Panc1 (cell line): ENCODE results near the gene YY1. TPM values are rescaled to one million over a fixed set of nuclear protein-coding genes. Genes with fewer than 3 reads are reported as not detected.

Experiments
- ATAC-seq: fragments of 200-7000 bp; cut with Tn5 transposase; 2 replicates; pipeline ENCODE4 v1.9.1; 2020; ENCODE audit warnings: mild to moderate bottlenecking, moderate library complexity
- BruUV-seq: library from RNA; stranded (reverse); fragments of 400-500 nt; replicated peaks from 2 replicates; lab custom pipeline; 2021; lab: Mats Ljungman, UMichigan
- CTCF ChIA-PET: fragments of 300-600 bp; sonication (Branson Sonifier 250); formaldehyde crosslinking; loops from one replicate; lab custom pipeline; 2022; ENCODE audit warnings: antibody characterized with exemption; lab: Charles Lee
- POLR2A ChIA-PET: fragments of 300-600 bp; sonication (Branson Sonifier 250); formaldehyde crosslinking; loops from one replicate; lab custom pipeline; 2022; ENCODE audit warnings: antibody characterized with exemption; lab: Charles Lee
- DNase-seq: peaks from one replicate; pipeline ENCODE4 v3.0.0-alpha.2; 2010; ENCODE audit warnings: low read depth, low spot score
- H3K27ac ChIP-seq: 2 replicates; pipeline ENCODE4 v1.5.1; 2011; ENCODE audit warnings: mild to moderate bottlenecking, low read length, inconsistent platforms
- H3K27me3 ChIP-seq: fragments of 200-500 bp; sonication (Bioruptor generic); 2 replicates; pipeline ENCODE4 v1.6.0; 2014; ENCODE audit warnings: low read length, inconsistent platforms; ENCODE audit not compliant: control insufficient read depth, insufficient read depth
- H3K36me3 ChIP-seq: fragments of 200-500 bp; sonication (Bioruptor generic); 2 replicates; pipeline ENCODE4 v1.5.1; 2014; ENCODE audit warnings: inconsistent platforms, mild to moderate bottlenecking, low read length, moderate library complexity; ENCODE audit not compliant: control insufficient read depth, insufficient read depth
- H3K4me1 ChIP-seq: 2 replicates; pipeline ENCODE4 v1.5.1; 2011; ENCODE audit warnings: inconsistent platforms, mild to moderate bottlenecking, low read length, moderate library complexity; ENCODE audit not compliant: control insufficient read depth, insufficient read depth
- H3K4me3 ChIP-seq, 2 experiments: 2 replicates each; pipeline ENCODE4 v1.5.1; 2011 to 2012; ENCODE audit warnings: low read depth in 2 of 2, low read length in 2 of 2, mild to moderate bottlenecking in 2 of 2, inconsistent platforms in 1 of 2, moderate library complexity in 1 of 2
- H3K9me3 ChIP-seq: fragments of 200-500 bp; sonication (Bioruptor generic); 2 replicates; pipeline ENCODE4 v1.5.1; 2014; ENCODE audit warnings: low read depth, mild to moderate bottlenecking, inconsistent platforms, low read length, moderate library complexity; ENCODE audit not compliant: control insufficient read depth, insufficient read depth
- CTCF ChIP-seq: fragments of 450-650 bp; IDR thresholded peaks from 2 replicates; pipeline ENCODE4 v1.5.1; 2017; ENCODE audit warnings: mild to moderate bottlenecking
- POLR2AphosphoS5 ChIP-seq: IDR thresholded peaks from 2 replicates; pipeline ENCODE4 v1.6.1; 2012; ENCODE audit warnings: mild to moderate bottlenecking, low read depth, low read length, moderate library complexity
- REST ChIP-seq, 2 experiments: IDR thresholded peaks; 2 replicates each; pipeline ENCODE4 v1.6.1; 2011 to 2012; ENCODE audit warnings: low read depth in 2 of 2, control low read depth in 1 of 2, low read length in 1 of 2, mild to moderate bottlenecking in 1 of 2, moderate library complexity in 1 of 2; ENCODE audit not compliant: insufficient read depth in 1 of 2
- SIN3A ChIP-seq: IDR thresholded peaks from 2 replicates; pipeline ENCODE4 v1.6.1; 2012; ENCODE audit warnings: low read depth, mild to moderate bottlenecking, low read length, moderate library complexity, borderline replicate concordance; ENCODE audit not compliant: insufficient read depth
- TCF7L2 ChIP-seq: IDR thresholded peaks from 2 replicates; pipeline ENCODE4 v1.6.1; 2011; ENCODE audit warnings: mild to moderate bottlenecking, low read depth, low read length, inconsistent platforms
- in situ Hi-C: cut with HindIII; loops from 2 replicates; pipeline ENCODE4 v1.10.0; 2016; ENCODE audit warnings: low sequenced_read_pairs, low pct_unique_long_range_greater_than_20kb
- intact Hi-C: fragments of 100-400 bp; cut with micrococcal nuclease; formaldehyde crosslinking; loops from one replicate; pipeline ENCODE4 v1.10.0; 2022; ENCODE audit not compliant: unreplicated experiment
- total RNA-seq: library from RNA; stranded (reverse); gene quantifications from one replicate; pipeline ENCODE4 v1.2.1, GENCODE V29; 2021; ENCODE audit not compliant: unreplicated experiment

YY1 gene
- total RNA-seq, 1 experiment from 2014 or later: 71.3 TPM

GRCh38 chr14:100325231-100325632 lies 86.3 kb downstream of the YY1 start:
- BruUV-seq: no TSS peak
- ATAC-seq (no peak), DNase-seq (no peak)
- H3K36me3 ChIP-seq: no peaks in the 10 kb centered on the region
- ChIA-PET POLR2A (no interaction called here), CTCF (no interaction called here)
- H3K27ac ChIP-seq: no peak overlapping the region
- no peaks in the 10 kb centered on the region for H3K4me1 ChIP-seq
- TF ChIP-seq POLR2AphosphoS5 (no peak), CTCF (no peak), REST (IDR thresholded peaks at IDR 0.05; ENCODE audit: insufficient read depth in 1 of 2, low read depth in 2 of 2, low read length in 1 of 2) (no peak), TCF7L2 (no peak), SIN3A (no peak)
- in situ Hi-C loops (no loop called here), intact Hi-C loops (no loop called here)
- H3K9me3 ChIP-seq: no peaks in the 10 kb centered on the region
- H3K27me3 ChIP-seq: no peaks in the 10 kb centered on the region
- no peak overlapping the region for H3K4me3 ChIP-seq

DNA sequence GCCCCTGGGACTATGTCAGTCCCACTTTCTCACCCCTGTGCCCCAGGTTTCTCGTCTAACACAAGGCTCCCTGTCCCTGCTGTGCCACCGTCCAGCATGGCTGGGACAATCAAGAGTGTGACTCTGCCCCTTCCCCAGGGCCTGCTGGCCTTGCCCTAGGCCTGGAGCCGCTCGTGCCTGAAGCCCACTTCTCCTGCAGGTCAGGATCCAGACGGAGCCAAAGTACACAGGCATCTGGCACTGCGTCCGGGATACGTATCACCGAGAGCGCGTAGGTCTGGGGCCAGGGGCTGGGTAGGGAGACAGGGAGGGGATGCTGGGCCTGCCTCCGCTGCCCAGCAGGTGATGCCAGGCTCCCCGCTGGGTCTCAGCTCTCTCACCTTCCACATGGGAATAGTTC lies 87.0 kb downstream of the YY1 start:
- intact Hi-C loops: no loop called here
- Histone ChIP-seq H3K9me3 (no peaks in the 10 kb centered on the region), H3K27me3 (no peaks in the 10 kb centered on the region), H3K36me3 (no peaks in the 10 kb centered on the region), H3K4me3 (no peak overlapping the region), H3K4me1 (no peaks in the 10 kb centered on the region), H3K27ac (no peak overlapping the region)
- TF ChIP-seq SIN3A (no peak), POLR2AphosphoS5 (no peak), CTCF (no peak), REST (IDR thresholded peaks at IDR 0.05; ENCODE audit: insufficient read depth in 1 of 2, low read depth in 2 of 2, low read length in 1 of 2) (no peak), TCF7L2 (no peak)
- no TSS peak for BruUV-seq
- POLR2A ChIA-PET: no interaction called here
- no peak for DNase-seq
- CTCF ChIA-PET: no interaction called here
- in situ Hi-C loops: no loop called here
- no peak for ATAC-seq
